ENCODE measurements around the gene MALT1. TPM values are rescaled to one million over a fixed set of nuclear protein-coding genes. Genes with fewer than 3 reads are reported as not detected.
"Not testable (repeated sequence)": the region's sequence is repeated elsewhere in the genome, so short reads cannot be mapped to it uniquely, and the experiment has no call there.

Gene MALT1
- total and polyA plus RNA-seq, 9 of the 15 experiments (the other 6 are each of a cell fraction or from before 2014, with no cell fraction given): 0.14 to 1.6 (median 0.32) TPM

- no peak for DNase-seq (ENCODE audit: extremely low read depth in 1 of 4, low spot score in 3 of 4)
- no TSS peak for BruUV-seq (replicated peaks)
- H3K27ac ChIP-seq (ENCODE audit: extremely low read depth, low read depth, low read length): no peak overlapping the region
- no peaks in the 10 kb centered on the region for H4K20me1 ChIP-seq (replicated peaks; ENCODE audit: control insufficient read depth, insufficient read depth, low read length)
- no peaks in the 10 kb centered on the region for H3K9me3 ChIP-seq (replicated peaks; ENCODE audit: control insufficient read depth, insufficient read depth, low read depth, low read length)
- no peaks in the 10 kb centered on the region for H3K9me1 ChIP-seq (ENCODE audit: control insufficient read depth, insufficient read depth, low read length)
- WGBS (ENCODE audit: insufficient coverage, low coverage, missing lambda C conversion rate): 0% methylated on average over 4 of the region's 8 CpGs
- FAIRE-seq: no peak
- H3K4me2 ChIP-seq (ENCODE audit: insufficient read depth, low read length): no peak overlapping the region
- ChIA-PET CTCF (ENCODE audit: low intra/inter-chr PET ratio) (no interaction called here), POLR2A (no interaction called here)
- H3K4me3 ChIP-seq: no peak overlapping the region
- no peak for TF ChIP-seq HNRNPL (IDR thresholded peaks at IDR 0.05; ENCODE audit: low read depth, low read length)
- TF ChIP-seq MAFG (tag; conservative IDR thresholded peaks at IDR 0.05): no peak
- no peak for TF ChIP-seq IFI16 (CRISPR knock-in tag; IDR thresholded peaks at IDR 0.05)
- TF ChIP-seq, protein P1, sequence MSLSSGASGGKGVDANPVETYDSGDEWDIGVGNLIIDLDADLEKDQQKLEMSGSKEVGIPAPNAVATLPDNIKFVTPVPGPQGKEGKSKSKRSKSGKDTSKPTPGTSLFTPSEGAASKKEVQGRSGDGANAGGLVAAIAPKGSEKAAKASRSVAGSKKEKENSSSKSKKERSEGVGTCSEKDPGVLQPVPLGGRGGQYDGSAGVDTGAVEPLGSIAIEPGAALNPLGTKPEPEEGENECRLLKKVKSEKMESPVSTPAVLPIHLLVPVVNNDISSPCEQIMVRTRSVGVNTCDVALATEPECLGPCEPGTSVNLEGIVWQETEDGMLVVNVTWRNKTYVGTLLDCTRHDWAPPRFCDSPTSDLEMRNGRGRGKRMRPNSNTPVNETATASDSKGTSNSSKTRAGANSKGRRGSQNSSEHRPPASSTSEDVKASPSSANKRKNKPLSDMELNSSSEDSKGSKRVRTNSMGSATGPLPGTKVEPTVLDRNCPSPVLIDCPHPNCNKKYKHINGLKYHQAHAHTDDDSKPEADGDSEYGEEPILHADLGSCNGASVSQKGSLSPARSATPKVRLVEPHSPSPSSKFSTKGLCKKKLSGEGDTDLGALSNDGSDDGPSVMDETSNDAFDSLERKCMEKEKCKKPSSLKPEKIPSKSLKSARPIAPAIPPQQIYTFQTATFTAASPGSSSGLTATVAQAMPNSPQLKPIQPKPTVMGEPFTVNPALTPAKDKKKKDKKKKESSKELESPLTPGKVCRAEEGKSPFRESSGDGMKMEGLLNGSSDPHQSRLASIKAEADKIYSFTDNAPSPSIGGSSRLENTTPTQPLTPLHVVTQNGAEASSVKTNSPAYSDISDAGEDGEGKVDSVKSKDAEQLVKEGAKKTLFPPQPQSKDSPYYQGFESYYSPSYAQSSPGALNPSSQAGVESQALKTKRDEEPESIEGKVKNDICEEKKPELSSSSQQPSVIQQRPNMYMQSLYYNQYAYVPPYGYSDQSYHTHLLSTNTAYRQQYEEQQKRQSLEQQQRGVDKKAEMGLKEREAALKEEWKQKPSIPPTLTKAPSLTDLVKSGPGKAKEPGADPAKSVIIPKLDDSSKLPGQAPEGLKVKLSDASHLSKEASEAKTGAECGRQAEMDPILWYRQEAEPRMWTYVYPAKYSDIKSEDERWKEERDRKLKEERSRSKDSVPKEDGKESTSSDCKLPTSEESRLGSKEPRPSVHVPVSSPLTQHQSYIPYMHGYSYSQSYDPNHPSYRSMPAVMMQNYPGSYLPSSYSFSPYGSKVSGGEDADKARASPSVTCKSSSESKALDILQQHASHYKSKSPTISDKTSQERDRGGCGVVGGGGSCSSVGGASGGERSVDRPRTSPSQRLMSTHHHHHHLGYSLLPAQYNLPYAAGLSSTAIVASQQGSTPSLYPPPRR (CRISPR knock-in tag; IDR thresholded peaks at IDR 0.05; ENCODE audit: borderline replicate concordance): no peak
- no peak for TF ChIP-seq ZNF764 (CRISPR knock-in tag; IDR thresholded peaks at IDR 0.05; ENCODE audit: low read depth)
- no peak for TF ChIP-seq SRSF1 (IDR thresholded peaks at IDR 0.05; ENCODE audit: low read depth, low read length)
- no peak for TF ChIP-seq HNRNPH1 (optimal IDR thresholded peaks at IDR 0.05; ENCODE audit: low read depth, low read length)
- ATAC-seq: no peak
- H3K9ac ChIP-seq (ENCODE audit: insufficient read depth in 1 of 2, low read depth in 2 of 2, low read length in 2 of 2): no peak overlapping the region
- no peaks in the 10 kb centered on the region for H3K79me2 ChIP-seq (ENCODE audit: control insufficient read depth, insufficient read depth, low read length)
- H3K4me1 ChIP-seq (replicated peaks in 1 of 2; ENCODE audit: control insufficient read depth in 2 of 2, insufficient read depth in 2 of 2, low read length in 2 of 2): no peaks in the 10 kb centered on the region
- in situ Hi-C loops (cut with MboI): no loop called here
- H3K27me3 ChIP-seq (ENCODE audit: control insufficient read depth in 2 of 2, insufficient read depth in 2 of 2, low read length in 2 of 2): peaks cover 0 to 14% of the 10 kb centered on the region in 2 experiments; a peak in 2 of 5 replicates
- no peak overlapping the region for H2AFZ ChIP-seq (ENCODE audit: low read depth, low read length)
- intact Hi-C loops (cut with micrococcal nuclease): no loop called here
- H3K36me3 ChIP-seq (ENCODE audit: control insufficient read depth, insufficient read depth, low read length): no peaks in the 10 kb centered on the region
These were observed 85.5 kb downstream of the MALT1 start for GRCh38 chr18:58756596-58757240.

DNA sequence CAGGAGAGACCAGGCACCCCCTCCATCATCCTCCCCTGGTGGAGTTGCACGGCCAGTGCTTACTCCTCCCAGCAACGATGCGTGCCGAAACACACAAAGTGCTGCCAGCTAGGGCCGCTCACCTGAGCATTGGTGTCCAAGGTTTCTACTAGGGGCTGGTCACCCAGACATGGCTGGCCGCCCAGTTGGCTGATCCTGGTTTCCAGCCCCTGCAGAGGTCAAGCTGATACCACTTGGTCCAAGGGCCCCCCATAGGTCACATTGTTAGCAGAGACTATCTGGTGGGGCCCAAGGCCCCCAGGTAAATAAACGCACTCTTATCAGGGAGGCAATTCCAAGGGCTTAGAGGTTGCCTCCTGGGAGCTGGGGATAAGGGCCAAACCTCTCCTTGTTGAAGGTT lies 86.1 kb downstream of the MALT1 start:
- POLR2A ChIA-PET: not testable (repeated sequence)

More for the DNA sequence above, 86.1 kb downstream of the MALT1 start:
- H3K9me1 ChIP-seq (ENCODE audit: control insufficient read depth, insufficient read depth, low read length); CTCF ChIA-PET (ENCODE audit: low intra/inter-chr PET ratio); H3K4me2 ChIP-seq (ENCODE audit: insufficient read depth, low read length); H3K9me3 ChIP-seq (replicated peaks; ENCODE audit: control insufficient read depth, insufficient read depth, low read depth, low read length); H3K9ac ChIP-seq (ENCODE audit: insufficient read depth in 1 of 2, low read depth in 2 of 2, low read length in 2 of 2); DNase-seq (ENCODE audit: extremely low read depth in 1 of 4, low spot score in 3 of 4); H3K4me1 ChIP-seq (replicated peaks in 1 of 2; ENCODE audit: control insufficient read depth in 2 of 2, insufficient read depth in 2 of 2, low read length in 2 of 2); in situ Hi-C loops (cut with MboI); H2AFZ ChIP-seq (ENCODE audit: low read depth, low read length); H4K20me1 ChIP-seq (replicated peaks; ENCODE audit: control insufficient read depth, insufficient read depth, low read length); H3K36me3 ChIP-seq (ENCODE audit: control insufficient read depth, insufficient read depth, low read length); H3K4me3 ChIP-seq; H3K27ac ChIP-seq (ENCODE audit: extremely low read depth, low read depth, low read length); H3K79me2 ChIP-seq (ENCODE audit: control insufficient read depth, insufficient read depth, low read length); FAIRE-seq; intact Hi-C loops (cut with micrococcal nuclease); ATAC-seq; BruUV-seq (replicated peaks): not testable (repeated sequence)
- peaks cover 0 to 18% of the 10 kb centered on the region in 2 experiments; a peak in 2 of 5 replicates for H3K27me3 ChIP-seq (ENCODE audit: control insufficient read depth in 2 of 2, insufficient read depth in 2 of 2, low read length in 2 of 2)
- WGBS (ENCODE audit: insufficient coverage, low coverage, missing lambda C conversion rate): 0% methylated on average over 1 of the region's 7 CpGs

Measured in K562 (cell line).